Testis (tissue), 2 donors: Measurements from ENCODE around the gene PLS1.

Source experiments
- POLR2A ChIP-seq: fragments of 450-650 bp; IDR thresholded peaks from one replicate; pipeline ENCODE4 v1.6.1; 2017; ENCODE audit warnings: antibody characterized with exemption, mild to moderate bottlenecking, moderate library complexity
- TF ChIP-seq, protein P1 (sequence below), 3 experiments: fragments of 450-650 bp in 2 of 3; fragments of 200-600 bp in 1 of 3; sonication (generic) in 1 of 3; IDR thresholded peaks; one replicate each; pipeline ENCODE4 v1.5.1; 2016 to 2019; ENCODE audit warnings: antibody characterized with exemption in 3 of 3, mild to moderate bottlenecking in 2 of 3, moderate library complexity in 1 of 3

DNA sequence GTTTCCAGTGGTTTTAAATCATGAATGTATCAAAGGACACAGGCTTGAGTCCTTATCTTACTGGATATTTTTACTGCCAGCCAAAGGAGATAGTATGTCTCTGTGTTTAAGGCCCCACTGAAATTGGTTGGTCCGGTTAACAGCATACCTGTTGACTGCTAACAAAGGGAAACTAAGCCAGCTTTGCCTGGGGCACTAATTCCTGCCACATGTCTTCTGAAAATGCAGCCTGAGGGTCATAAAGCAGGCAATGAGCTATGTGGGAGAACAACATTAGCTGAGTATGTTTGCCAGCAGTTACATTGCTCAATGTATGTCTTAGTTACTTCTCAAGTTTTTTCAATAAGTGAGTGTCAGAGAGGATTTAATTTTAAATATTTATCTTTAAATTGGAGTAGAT is 12.4 kb downstream of the PLS1 start:
- TF ChIP-seq, protein P1, sequence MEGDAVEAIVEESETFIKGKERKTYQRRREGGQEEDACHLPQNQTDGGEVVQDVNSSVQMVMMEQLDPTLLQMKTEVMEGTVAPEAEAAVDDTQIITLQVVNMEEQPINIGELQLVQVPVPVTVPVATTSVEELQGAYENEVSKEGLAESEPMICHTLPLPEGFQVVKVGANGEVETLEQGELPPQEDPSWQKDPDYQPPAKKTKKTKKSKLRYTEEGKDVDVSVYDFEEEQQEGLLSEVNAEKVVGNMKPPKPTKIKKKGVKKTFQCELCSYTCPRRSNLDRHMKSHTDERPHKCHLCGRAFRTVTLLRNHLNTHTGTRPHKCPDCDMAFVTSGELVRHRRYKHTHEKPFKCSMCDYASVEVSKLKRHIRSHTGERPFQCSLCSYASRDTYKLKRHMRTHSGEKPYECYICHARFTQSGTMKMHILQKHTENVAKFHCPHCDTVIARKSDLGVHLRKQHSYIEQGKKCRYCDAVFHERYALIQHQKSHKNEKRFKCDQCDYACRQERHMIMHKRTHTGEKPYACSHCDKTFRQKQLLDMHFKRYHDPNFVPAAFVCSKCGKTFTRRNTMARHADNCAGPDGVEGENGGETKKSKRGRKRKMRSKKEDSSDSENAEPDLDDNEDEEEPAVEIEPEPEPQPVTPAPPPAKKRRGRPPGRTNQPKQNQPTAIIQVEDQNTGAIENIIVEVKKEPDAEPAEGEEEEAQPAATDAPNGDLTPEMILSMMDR (IDR thresholded peaks at IDR 0.05): no peak
- TF ChIP-seq POLR2A: no peak
